T47D (cell line): ENCODE data around the gene KCNK13.
"Not testable (repeated sequence)": the region's sequence is repeated elsewhere in the genome, so short reads cannot be mapped to it uniquely, and the experiment has no call there.

Experiments
- DNase-seq, 2 experiments: peaks; one replicate each; pipeline versions ENCODE4 v3.0.0 to v3.0.0-alpha.2; 2011 to 2012; ENCODE audit warnings: low read depth in 1 of 2, low spot score in 1 of 2
- JUND ChIP-seq: IDR thresholded peaks from 2 replicates; pipeline ENCODE4 v1.6.1; 2012; ENCODE audit warnings: low read depth
- in situ Hi-C: cut with HindIII; loops from 2 replicates; pipeline ENCODE4 v1.10.0; 2016; ENCODE audit warnings: low sequenced_read_pairs, low pct_unique_long_range_greater_than_20kb

The KCNK13 gene

DNA sequence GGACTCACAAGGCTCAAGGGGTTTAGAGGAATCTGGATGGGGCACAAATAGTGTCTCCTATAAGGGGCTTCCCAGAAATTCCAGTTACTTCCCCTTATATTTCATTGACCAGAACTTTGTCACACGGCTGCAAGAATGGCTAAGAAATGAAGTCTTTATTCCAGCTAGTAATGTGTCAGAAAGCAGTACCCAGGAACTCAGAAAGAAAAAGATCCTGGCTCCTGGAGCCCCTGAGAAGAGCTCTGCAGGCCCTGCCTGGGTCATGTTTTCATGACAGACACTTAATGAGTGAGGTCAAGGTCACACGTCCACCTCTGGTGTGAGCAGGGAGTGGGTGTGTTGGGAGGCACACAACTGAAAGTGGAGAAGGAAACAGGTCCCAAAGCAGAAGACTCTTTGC lies 17.8 kb downstream of the KCNK13 start:
- DNase-seq: no peak
- no peak for TF ChIP-seq JUND
- in situ Hi-C loops: no loop called here

DNA sequence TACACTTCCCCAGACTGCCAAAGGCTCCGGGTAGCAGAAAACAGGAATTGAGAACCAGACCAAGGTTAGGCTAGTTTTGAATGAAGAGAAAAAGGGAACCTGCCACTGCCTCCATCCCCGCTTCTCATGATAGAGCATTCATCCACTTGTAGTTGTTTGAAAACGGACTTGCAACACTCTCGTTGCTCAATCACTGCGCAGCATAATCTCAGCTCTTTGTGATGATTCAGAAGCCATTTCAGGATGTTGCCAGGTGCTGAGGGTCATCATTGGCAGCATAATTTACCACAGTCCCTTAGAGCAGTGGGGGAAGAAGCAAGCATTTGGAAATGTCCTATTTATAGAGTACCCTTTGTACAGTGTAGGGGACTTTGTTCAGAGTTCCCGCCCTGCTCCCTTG lies 25.6 kb downstream of the KCNK13 start:
- DNase-seq: no peak
- no peak for TF ChIP-seq JUND
- in situ Hi-C loops: no loop called here

DNA sequence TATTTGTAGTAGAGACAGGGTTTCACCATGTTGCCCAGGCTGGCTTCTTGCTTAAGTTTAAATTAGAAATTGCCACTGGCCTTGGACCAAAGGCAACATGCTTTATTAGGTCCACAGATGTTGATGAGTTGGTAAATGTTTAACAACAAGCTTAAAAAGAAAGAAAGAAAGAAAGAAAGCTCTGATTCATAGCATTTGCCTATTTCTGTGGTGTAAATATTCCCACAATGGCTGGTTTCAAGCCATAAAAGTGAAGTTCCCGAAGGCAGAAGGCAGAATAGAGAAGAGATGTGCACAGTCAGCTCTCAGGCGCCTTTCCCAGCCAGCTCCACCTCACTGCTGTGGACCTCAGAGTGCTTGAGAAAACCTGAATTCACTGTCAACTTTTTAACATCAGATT lies 26.4 kb downstream of the KCNK13 start:
- in situ Hi-C loops: no loop called here
- no peak for DNase-seq
- TF ChIP-seq JUND: no peak

DNA sequence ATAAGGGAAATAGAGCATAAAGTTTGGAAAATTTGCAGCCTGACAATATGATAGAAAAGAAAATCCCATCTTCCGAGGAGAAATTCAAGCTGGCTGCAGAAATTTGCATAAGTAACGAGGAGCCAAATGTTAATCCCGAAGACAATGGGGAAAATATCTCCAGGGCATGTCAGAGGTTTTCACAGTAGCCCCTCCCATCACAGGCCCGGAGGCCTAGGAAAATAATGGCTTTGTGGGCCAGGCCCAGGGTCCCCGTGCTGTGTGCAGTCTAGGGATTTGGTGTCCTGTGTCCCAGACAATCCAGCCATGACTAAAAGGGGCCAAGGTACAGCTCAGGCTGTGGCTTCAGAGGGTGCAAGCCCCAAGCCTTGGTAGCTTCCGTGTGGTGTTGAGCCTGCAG lies 27.7 kb downstream of the KCNK13 start:
- in situ Hi-C loops, DNase-seq: not testable (repeated sequence)

DNA sequence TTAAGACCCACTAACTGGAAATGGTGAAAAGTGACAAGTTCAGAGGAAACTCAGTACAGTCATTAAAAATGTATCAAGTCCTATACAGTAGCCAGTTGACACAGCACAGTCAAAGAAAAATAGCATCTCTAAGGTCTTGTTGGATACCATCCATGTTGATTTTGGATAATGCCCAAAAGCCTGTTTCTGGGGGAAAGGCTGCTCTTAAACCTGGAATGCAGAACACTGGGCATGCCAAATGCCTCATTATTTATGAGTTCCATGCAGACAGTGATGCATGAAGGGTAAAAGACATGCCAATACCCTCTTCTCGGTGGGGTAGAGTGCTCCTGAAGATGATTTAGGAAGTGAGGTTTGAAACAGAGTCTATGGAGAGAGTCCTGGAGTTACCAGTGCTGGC lies 29.6 kb downstream of the KCNK13 start:
- peak in 1 of 2 experiments; percentile 52 for DNase-seq
- in situ Hi-C loops: no loop called here
- TF ChIP-seq JUND: no peak

DNA sequence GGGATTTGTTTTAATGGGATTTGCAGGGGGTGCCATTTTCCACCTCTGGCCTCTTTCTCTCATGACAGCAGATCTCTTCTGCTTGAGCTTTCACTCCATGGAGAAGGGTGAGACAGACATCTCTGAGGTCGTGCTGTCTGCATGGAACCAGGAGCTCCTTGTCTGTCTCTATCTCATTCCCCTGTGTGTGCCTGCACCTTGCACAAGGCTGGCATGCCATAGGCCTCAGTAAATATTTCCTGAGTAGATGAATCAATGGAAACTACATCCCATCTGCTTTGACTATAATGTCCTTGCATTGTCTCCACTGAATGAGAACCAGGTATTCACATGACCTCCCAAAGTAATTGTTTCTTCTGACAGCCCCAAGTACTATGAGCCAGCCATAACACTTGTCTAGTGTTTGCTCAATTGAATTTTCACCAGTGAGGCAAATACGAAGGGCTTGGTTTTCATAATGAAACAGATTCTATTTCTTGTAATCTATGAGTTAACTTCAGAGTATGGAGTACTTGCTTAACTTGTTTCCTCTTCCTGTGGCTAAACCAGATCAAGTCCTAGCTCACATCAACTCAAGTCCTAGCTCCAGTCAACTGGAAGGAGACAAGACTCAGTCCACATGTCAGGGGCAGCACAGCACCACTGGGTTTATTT lies 32.3 kb downstream of the KCNK13 start:
- in situ Hi-C loops: no loop called here
- no peak for TF ChIP-seq JUND
- DNase-seq: no peak

DNA sequence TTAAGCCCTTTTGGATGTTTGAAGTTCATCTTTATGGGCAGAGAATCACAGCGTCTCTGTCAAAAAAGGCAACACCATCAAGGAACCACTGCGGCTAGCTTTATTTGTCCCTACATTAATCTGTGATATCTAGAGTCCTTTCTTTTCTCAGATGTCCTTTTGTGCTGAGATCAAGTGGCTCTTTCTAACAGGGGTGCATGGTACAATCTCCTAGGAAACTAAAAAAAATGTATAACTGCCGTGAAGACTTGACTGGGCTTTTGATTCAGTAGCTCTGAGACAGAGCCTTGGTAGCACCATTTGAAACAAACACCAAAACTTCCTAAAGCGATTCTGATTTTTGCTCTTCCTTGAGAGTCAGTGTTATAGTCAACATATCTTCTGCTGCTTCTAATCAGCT lies 33.3 kb downstream of the KCNK13 start:
- no peak for TF ChIP-seq JUND
- in situ Hi-C loops: no loop called here
- DNase-seq: no peak

DNA sequence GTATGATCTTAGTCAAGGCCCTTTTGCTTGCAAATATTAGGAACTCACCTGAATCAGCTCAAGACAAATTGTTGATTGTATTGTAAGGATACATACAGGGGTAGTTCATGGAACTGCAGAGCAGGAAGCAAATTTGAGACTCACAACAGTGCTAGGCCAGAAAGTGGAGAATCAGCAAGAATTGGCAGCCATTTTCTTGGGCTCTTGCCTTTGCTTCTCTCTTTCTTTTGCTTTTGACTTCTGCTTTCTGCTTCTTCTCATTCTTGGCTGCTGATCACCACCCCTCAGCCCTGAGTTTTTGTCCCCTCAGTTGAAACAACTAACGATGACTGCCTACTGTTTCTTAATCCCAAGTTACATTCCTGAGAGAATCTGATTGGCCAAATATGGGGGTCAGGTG lies 34.8 kb downstream of the KCNK13 start:
- in situ Hi-C loops: no loop called here
- no peak for DNase-seq
- no peak for TF ChIP-seq JUND

DNA sequence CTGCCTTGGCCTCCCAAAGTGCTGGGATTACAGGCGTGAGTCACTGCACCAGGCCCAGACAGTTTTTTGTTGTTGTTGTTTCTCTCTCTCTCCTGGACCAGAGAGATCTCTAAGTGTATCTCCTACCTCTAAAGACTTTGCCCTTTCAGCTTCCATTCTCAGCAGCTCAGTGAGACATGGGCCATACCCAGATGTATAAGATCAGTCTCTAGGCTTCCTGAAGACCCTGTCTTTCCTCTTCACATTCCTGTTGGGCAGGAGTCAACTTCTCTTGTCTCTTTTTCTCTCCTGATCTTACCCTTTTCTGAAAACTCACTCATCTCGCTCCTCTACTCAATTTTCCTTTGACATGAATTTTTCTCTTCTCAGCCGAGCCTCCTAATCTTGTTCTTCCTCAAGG lies 42.0 kb downstream of the KCNK13 start:
- DNase-seq: peak; percentile 36 to 88
- in situ Hi-C loops: no loop called here
- TF ChIP-seq JUND: no peak

DNA sequence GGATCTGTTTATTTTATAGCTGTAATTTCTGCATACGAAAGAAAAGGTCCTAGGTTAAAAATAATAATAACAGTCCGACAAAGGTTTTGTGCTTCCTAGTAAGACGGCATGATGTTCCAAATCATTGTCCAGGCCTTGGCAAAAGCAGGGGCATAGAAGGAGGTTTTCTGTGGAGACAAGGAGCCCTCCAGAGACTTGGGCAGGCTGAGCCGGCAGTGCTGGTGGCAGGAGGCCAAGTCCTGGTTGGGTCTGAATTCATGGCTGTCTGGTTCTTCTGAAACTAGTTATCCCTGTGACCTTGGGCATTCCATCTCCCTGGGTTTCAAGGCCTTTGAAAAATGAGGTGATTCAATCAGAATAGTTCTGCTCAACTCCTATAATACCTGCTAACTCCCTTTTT lies 44.0 kb downstream of the KCNK13 start:
- TF ChIP-seq JUND: no peak
- DNase-seq: no peak
- in situ Hi-C loops: no loop called here

DNA sequence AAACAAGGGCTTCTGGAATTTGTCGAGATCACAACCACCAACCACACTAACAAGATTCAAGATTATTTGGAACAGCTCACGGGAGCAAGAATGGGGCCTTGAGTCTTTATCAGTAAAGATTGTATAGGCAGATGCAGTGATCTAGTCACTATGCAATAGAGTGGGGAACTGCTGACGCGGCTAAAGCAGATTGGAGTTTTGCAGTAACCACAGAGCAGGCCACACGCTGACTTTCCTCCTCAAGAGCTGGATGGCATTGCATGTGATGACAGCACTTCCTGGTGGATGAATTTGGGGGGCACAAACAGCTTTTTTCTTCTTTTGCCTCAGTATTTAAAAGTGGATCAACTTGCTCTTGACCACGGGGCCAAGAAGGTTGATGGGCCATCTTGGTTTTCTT lies 46.0 kb downstream of the KCNK13 start:
- no peak for TF ChIP-seq JUND
- no peak for DNase-seq
- in situ Hi-C loops: no loop called here

DNA sequence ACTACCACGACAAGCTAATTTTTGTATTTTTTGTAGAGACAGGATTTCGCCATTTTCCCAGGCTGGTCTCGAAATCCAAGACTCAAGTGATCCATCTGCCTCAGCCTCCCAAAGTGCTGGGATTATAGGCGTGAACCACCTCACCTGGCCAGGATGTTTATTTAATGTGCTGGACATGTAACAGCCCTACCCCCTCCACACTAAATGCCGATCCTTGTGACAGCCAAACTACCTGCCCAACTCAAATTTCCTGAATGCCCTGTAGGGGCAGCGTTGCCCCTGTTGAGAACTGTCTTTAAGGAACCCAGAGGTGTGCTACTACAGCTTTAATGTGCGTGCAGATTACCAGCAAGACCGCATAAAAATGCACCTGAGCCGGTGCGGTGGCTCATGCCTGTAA lies 48.1 kb downstream of the KCNK13 start:
- peak; percentile 56 to 87 for DNase-seq
- in situ Hi-C loops: no loop called here
- no peak for TF ChIP-seq JUND

DNA sequence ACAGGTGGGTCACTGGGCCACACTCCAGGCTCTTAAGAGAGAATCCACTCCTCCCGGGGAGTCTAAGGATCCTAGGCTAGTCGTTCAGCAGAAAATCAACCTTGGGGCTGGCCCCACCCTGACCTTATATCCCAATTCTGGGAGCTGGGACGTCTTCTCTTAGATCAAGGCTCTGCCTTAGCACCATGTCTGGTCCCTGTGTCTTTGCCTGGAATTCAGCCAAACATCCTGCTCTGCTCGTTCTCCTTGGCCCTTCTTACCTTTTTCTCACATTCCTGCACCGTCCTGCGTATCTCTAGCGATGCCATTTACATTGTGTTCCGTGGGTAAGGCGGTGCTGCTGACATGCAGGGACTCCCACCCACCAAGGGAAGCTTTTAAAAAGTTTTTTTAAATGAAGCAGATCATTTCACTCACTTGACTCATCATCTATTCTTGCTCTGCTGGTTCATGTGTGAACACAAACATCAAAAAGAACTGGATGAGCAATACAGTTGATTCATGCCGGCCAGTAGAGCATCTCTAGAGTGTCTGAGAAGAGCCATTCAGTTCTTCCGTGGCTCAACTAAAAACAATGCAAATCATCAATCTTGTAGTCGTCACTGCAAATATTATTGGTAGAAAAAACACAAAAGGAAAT lies 50.2 kb downstream of the KCNK13 start:
- DNase-seq: no peak
- in situ Hi-C loops: no loop called here
- no peak for TF ChIP-seq JUND

DNA sequence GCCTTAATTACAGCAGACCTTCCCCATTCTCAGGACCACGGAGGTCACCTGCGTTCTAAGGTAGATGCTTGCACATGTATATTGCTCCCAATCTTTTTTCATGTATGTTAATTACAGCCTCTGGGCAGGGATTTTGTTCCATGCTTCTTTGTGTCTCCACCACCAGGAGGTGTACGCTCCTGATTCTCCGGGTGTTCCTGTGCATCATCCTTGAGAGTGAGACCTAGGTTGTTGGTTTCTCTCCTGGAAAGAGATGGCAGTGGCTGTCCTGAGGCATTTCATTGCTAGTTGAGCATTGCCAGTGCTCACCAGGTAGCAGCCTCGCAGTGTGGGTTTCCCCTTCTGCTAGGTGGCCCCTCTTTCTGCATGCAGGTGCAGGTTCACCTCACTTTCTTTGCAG lies 52.8 kb downstream of the KCNK13 start:
- TF ChIP-seq JUND: no peak
- peak in 1 of 2 experiments; percentile 67 for DNase-seq
- in situ Hi-C loops: no loop called here
